GM19240 (cell line): ENCODE data around the gene FHIT.
"Not testable (repeated sequence)": the region's sequence is repeated elsewhere in the genome, so short reads cannot be mapped to it uniquely, and the experiment has no call there.

Experiments
- DNase-seq: peaks from one replicate; pipeline ENCODE4 v3.0.0; 2011; ENCODE audit warnings: low spot score; ENCODE audit not compliant: insufficient read length

FHIT gene

GRCh38 chr3:59963676-59964075 lies 1287.6 kb downstream of the FHIT start:
- DNase-seq = no peak

GRCh38 chr3:59957150-59957549 lies 1294.1 kb downstream of the FHIT start:
- no peak for DNase-seq

- DNase-seq = no peak
Observed at GRCh38 chr3:59953104-59953503, 1298.1 kb downstream of the FHIT start.

- no peak for DNase-seq
Observed at GRCh38 chr3:59949311-59949710, 1301.9 kb downstream of the FHIT start.

- DNase-seq = no peak
Observed at GRCh38 chr3:59946401-59946800, 1304.9 kb downstream of the FHIT start.

- DNase-seq = no peak
Observed at GRCh38 chr3:59940718-59941117, 1310.5 kb downstream of the FHIT start.

GRCh38 chr3:59939826-59940426 lies 1311.3 kb downstream of the FHIT start:
- no peak for DNase-seq

GRCh38 chr3:59938828-59939227 lies 1312.4 kb downstream of the FHIT start:
- DNase-seq = no peak

- DNase-seq = no peak
Observed at GRCh38 chr3:59937201-59937600, 1314.1 kb downstream of the FHIT start.

- DNase-seq = no peak
Observed at GRCh38 chr3:59936472-59936871, 1314.8 kb downstream of the FHIT start.

GRCh38 chr3:59935025-59935424 lies 1316.2 kb downstream of the FHIT start:
- peak; percentile 17 for DNase-seq

- not testable (repeated sequence) for DNase-seq
Observed at GRCh38 chr3:59934560-59934959, 1316.7 kb downstream of the FHIT start.

- no peak for DNase-seq
Observed at GRCh38 chr3:59930170-59930569, 1321.1 kb downstream of the FHIT start.

- no peak for DNase-seq
Observed at GRCh38 chr3:59927056-59927455, 1324.2 kb downstream of the FHIT start.

GRCh38 chr3:59925946-59926345 lies 1325.3 kb downstream of the FHIT start:
- DNase-seq = no peak

GRCh38 chr3:59922192-59922591 lies 1329.1 kb downstream of the FHIT start:
- no peak for DNase-seq

- DNase-seq = no peak
Observed at GRCh38 chr3:59920822-59921221, 1330.4 kb downstream of the FHIT start.

- no peak for DNase-seq
Observed at GRCh38 chr3:59919586-59919985, 1331.7 kb downstream of the FHIT start.

GRCh38 chr3:59914251-59914650 lies 1337.0 kb downstream of the FHIT start:
- no peak for DNase-seq

GRCh38 chr3:59913645-59914044 lies 1337.6 kb downstream of the FHIT start:
- DNase-seq = no peak

- no peak for DNase-seq
Observed at GRCh38 chr3:59908701-59909100, 1342.6 kb downstream of the FHIT start.

GRCh38 chr3:59908280-59908679 lies 1343.0 kb downstream of the FHIT start:
- DNase-seq = no peak

GRCh38 chr3:59904296-59904695 lies 1347.0 kb downstream of the FHIT start:
- no peak for DNase-seq

- DNase-seq = no peak
Observed at GRCh38 chr3:59899061-59899460, 1352.2 kb downstream of the FHIT start.
